CD14-positive monocyte (primary cell): Measurements from ENCODE around the gene CCNI2. TPM values are rescaled to one million over a fixed set of nuclear protein-coding genes. Genes with fewer than 3 reads are reported as not detected.

Experiments used
- DNase-seq, 3 donors: peaks; one replicate each; pipeline ENCODE4 v3.0.0-alpha.2; 2011 to 2022
- H2AFZ ChIP-seq: 2 replicates; pipeline ENCODE4 v1.6.0; 2012; ENCODE audit warnings: mild to moderate bottlenecking, low read depth, low read length, inconsistent platforms; ENCODE audit not compliant: insufficient read depth, poor library complexity, severe bottlenecking
- H3K27ac ChIP-seq, 2 donors: 1 replicate in 1 of 2; 2 replicates in 1 of 2; pipeline ENCODE4 v1.5.1; 2012 to 2013; ENCODE audit warnings: low read length in 2 of 2, control low read depth in 1 of 2, inconsistent platforms in 1 of 2, low read depth in 1 of 2, mild to moderate bottlenecking in 1 of 2
- H3K27me3 ChIP-seq, 2 donors: one replicate each; pipeline versions ENCODE4 v1.6.0 to v1.6.1; 2011 to 2013; ENCODE audit warnings: low read length in 2 of 2; ENCODE audit not compliant: control insufficient read depth in 2 of 2, insufficient read depth in 2 of 2
- H3K36me3 ChIP-seq, 2 donors: replicated peaks in 1 of 2; 1 replicate in 1 of 2; 2 replicates in 1 of 2; pipeline versions ENCODE4 v1.5.1 to v1.6.1; 2012 to 2013; ENCODE audit warnings: low read length in 2 of 2, control low read depth in 1 of 2, inconsistent platforms in 1 of 2, mild to moderate bottlenecking in 1 of 2; ENCODE audit not compliant: insufficient read depth in 2 of 2, control insufficient read depth in 1 of 2
- H3K4me1 ChIP-seq, 2 donors: 1 replicate in 1 of 2; 2 replicates in 1 of 2; pipeline versions ENCODE4 v1.5.1 to v1.6.1; 2012 to 2013; ENCODE audit warnings: low read length in 2 of 2, control low read depth in 1 of 2, inconsistent platforms in 1 of 2, mild to moderate bottlenecking in 1 of 2, moderate library complexity in 1 of 2; ENCODE audit not compliant: insufficient read depth in 2 of 2, control insufficient read depth in 1 of 2
- H3K4me2 ChIP-seq: replicated peaks from 2 replicates; pipeline ENCODE3; 2012; ENCODE audit warnings: low read length, moderate library complexity, mild to moderate bottlenecking; ENCODE audit not compliant: poor library complexity, severe bottlenecking; ENCODE audit errors: extremely low read depth
- H3K4me3 ChIP-seq, 3 experiments: fragments of 200-600 bp in 1 of 3; sonication (generic) in 1 of 3; replicated peaks in 1 of 3; 1 replicate in 2 of 3; 2 replicates in 1 of 3; pipeline ENCODE4 v1.5.1; 2011 to 2013; ENCODE audit warnings: low read length in 3 of 3, mild to moderate bottlenecking in 3 of 3, control low read depth in 2 of 3, low read depth in 2 of 3, inconsistent platforms in 1 of 3, moderate library complexity in 1 of 3
- H3K79me2 ChIP-seq: 2 replicates; pipeline ENCODE4 v1.6.0; 2012; ENCODE audit warnings: mild to moderate bottlenecking, control low read depth, inconsistent platforms, low read length, moderate library complexity; ENCODE audit not compliant: insufficient read depth
- H3K9ac ChIP-seq: 2 replicates; pipeline ENCODE4 v1.6.0; 2017; ENCODE audit warnings: low read length, mild to moderate bottlenecking; ENCODE audit not compliant: insufficient read depth, poor library complexity, severe bottlenecking
- H3K9me3 ChIP-seq, 2 donors: replicated peaks in 1 of 2; 1 replicate in 1 of 2; 2 replicates in 1 of 2; pipeline versions ENCODE4 v1.5.1 to v1.6.1; 2012 to 2013; ENCODE audit warnings: low read length in 2 of 2, control low read depth in 1 of 2; ENCODE audit not compliant: control insufficient read depth in 1 of 2, insufficient read depth in 1 of 2
- H4K20me1 ChIP-seq: 2 replicates; pipeline ENCODE4 v1.6.0; 2012; ENCODE audit warnings: mild to moderate bottlenecking, low read length, control low read depth, moderate library complexity; ENCODE audit not compliant: insufficient read depth
- H3K27ac Mint-ChIP-seq, 7 donors: one replicate each; pipeline ENCODE4 v1.8.0; 2020; ENCODE audit warnings: mild to moderate bottlenecking in 7 of 7, mixed read lengths in 7 of 7, moderate library complexity in 6 of 7, inconsistent platforms in 2 of 7
- H3K27me3 Mint-ChIP-seq, 3 donors: one replicate each; pipeline ENCODE4 v1.8.0; 2021 to 2022; ENCODE audit warnings: low read depth in 3 of 3, mild to moderate bottlenecking in 3 of 3, mixed read lengths in 3 of 3, moderate library complexity in 3 of 3, inconsistent platforms in 1 of 3
- H3K36me3 Mint-ChIP-seq, 2 donors: one replicate each; pipeline ENCODE4 v1.8.0; 2020; ENCODE audit warnings: mixed read lengths in 2 of 2, inconsistent platforms in 1 of 2, mild to moderate bottlenecking in 1 of 2
- H3K4me1 Mint-ChIP-seq: one replicate; pipeline ENCODE4 v1.8.0; 2020; ENCODE audit warnings: mild to moderate bottlenecking, mixed read lengths
- H3K4me3 Mint-ChIP-seq, 2 donors: one replicate each; pipeline ENCODE4 v1.8.0; 2020; ENCODE audit warnings: mild to moderate bottlenecking in 2 of 2, mixed read lengths in 2 of 2, moderate library complexity in 1 of 2
- H3K9me3 Mint-ChIP-seq, 7 donors: one replicate each; pipeline ENCODE4 v1.8.0; 2020 to 2022; ENCODE audit warnings: mixed read lengths in 7 of 7, mild to moderate bottlenecking in 6 of 7, moderate library complexity in 6 of 7, inconsistent platforms in 2 of 7
- WGBS: methylation state at CpG from one replicate; pipeline ENCODE4 v1.1.5; 2013; ENCODE audit warnings: missing lambda C conversion rate; ENCODE audit not compliant: insufficient coverage; 5-methylcytosine and 5-hydroxymethylcytosine counted together
- intact Hi-C, 2 donors: fragments of 100-400 bp; cut with micrococcal nuclease; formaldehyde crosslinking; loops; one replicate each; pipeline versions ENCODE4 v1.15.0 to v1.15.1; 2023
- polyA plus RNA-seq, 3 donors: library from polyadenylated mRNA; depleted of rRNA in 1 of 3; unstranded in 2 of 3; stranded (reverse) in 1 of 3; fragments of 300-500 nt in 2 of 3; fragments of >200 nt in 1 of 3; fragmentation: Illumina TruSeq in 2 of 3; gene quantifications; 1 replicate in 2 of 3; 2 replicates in 1 of 3; pipeline ENCODE4 v1.2.3, GENCODE V29; 2012 to 2021
- TF ChIP-seq, protein P1 (sequence below): fragments of 200-600 bp; IDR thresholded peaks from one replicate; pipeline ENCODE4 v1.8.0; 2022; ENCODE audit warnings: antibody characterized with exemption, mild to moderate bottlenecking

CCNI2 gene
- polyA plus RNA-seq, 3 donors, result 0.72 TPM; not detected in 2

- no peaks in the 10 kb centered on the region for H3K79me2 ChIP-seq
- H3K9me3 ChIP-seq, result no peaks in the 10 kb centered on the region
- no peaks in the 10 kb centered on the region for H3K9me3 Mint-ChIP-seq
- H3K4me1 ChIP-seq, result no peaks in the 10 kb centered on the region
- peak overlapping the region in 1 of 7 donors; percentile 13 for H3K27ac Mint-ChIP-seq
- DNase-seq, result no peak
- H3K9ac ChIP-seq, result no peak overlapping the region
- H4K20me1 ChIP-seq, result no peaks in the 10 kb centered on the region
- H3K4me3 Mint-ChIP-seq, result no peak overlapping the region
- H3K36me3 ChIP-seq, result no peaks in the 10 kb centered on the region
- no peak overlapping the region for H3K27ac ChIP-seq
- H3K4me3 ChIP-seq, result no peak overlapping the region
- H3K4me1 Mint-ChIP-seq, result peaks cover 6% of the 10 kb centered on the region
- intact Hi-C loops, result loop anchor here in 1 of 2 donors (10.0 kb wide), 1 partner anchor 454 kb away; the partner anchor contains the start of gene PDLIM4
- H3K27me3 Mint-ChIP-seq, result peaks cover 0 to 2% (median 1%) of the 10 kb centered on the region in 3 donors
- H3K27me3 ChIP-seq, result no peaks in the 10 kb centered on the region
- H2AFZ ChIP-seq, result no peak overlapping the region
- H3K4me2 ChIP-seq, result no peak overlapping the region
- TF ChIP-seq, protein P1, sequence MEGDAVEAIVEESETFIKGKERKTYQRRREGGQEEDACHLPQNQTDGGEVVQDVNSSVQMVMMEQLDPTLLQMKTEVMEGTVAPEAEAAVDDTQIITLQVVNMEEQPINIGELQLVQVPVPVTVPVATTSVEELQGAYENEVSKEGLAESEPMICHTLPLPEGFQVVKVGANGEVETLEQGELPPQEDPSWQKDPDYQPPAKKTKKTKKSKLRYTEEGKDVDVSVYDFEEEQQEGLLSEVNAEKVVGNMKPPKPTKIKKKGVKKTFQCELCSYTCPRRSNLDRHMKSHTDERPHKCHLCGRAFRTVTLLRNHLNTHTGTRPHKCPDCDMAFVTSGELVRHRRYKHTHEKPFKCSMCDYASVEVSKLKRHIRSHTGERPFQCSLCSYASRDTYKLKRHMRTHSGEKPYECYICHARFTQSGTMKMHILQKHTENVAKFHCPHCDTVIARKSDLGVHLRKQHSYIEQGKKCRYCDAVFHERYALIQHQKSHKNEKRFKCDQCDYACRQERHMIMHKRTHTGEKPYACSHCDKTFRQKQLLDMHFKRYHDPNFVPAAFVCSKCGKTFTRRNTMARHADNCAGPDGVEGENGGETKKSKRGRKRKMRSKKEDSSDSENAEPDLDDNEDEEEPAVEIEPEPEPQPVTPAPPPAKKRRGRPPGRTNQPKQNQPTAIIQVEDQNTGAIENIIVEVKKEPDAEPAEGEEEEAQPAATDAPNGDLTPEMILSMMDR, result no peak
- no peaks in the 10 kb centered on the region for H3K36me3 Mint-ChIP-seq
These were observed 38.6 kb upstream of the CCNI2 start for GRCh38 chr5:132708645-132709044.

- Histone ChIP-seq H3K9ac (no peak overlapping the region), H3K79me2 (no peaks in the 10 kb centered on the region), H3K4me3 (no peak overlapping the region), H2AFZ (no peak overlapping the region), H4K20me1 (no peaks in the 10 kb centered on the region), H3K4me1 (no peaks in the 10 kb centered on the region), H3K4me2 (no peak overlapping the region), H3K36me3 (no peaks in the 10 kb centered on the region), H3K27ac (no peak overlapping the region), H3K9me3 (no peaks in the 10 kb centered on the region), H3K27me3 (no peaks in the 10 kb centered on the region)
- H3K27ac Mint-ChIP-seq, result no peak overlapping the region
- H3K9me3 Mint-ChIP-seq, result no peaks in the 10 kb centered on the region
- WGBS, result 17% methylated on average over 3 of the region's 11 CpGs
- no peak overlapping the region for H3K4me3 Mint-ChIP-seq
- H3K27me3 Mint-ChIP-seq, result peaks cover 0 to 4% (median 3%) of the 10 kb centered on the region in 3 donors
- peaks cover 3% of the 10 kb centered on the region for H3K4me1 Mint-ChIP-seq
- TF ChIP-seq, protein P1, result peak; percentile 71
- no peaks in the 10 kb centered on the region for H3K36me3 Mint-ChIP-seq
- no peak for DNase-seq
- intact Hi-C loops, result no loop called here
These were observed 32.5 kb upstream of the CCNI2 start for GRCh38 chr5:132714456-132715307.
